HG03108 (cell line): Measurements from ENCODE around the gene PPFIA2.

Source experiments
- ATAC-seq: cut with Tn5 transposase; IDR thresholded peaks from one replicate; pipeline ENCODE4 v1.9.1; 2021; ENCODE audit warnings: moderate library complexity; ENCODE audit not compliant: unreplicated experiment

The PPFIA2 gene

GRCh38 chr12:81365284-81365683 lies 393.9 kb downstream of the PPFIA2 start:
- ATAC-seq: no peak

- no peak for ATAC-seq
Observed at GRCh38 chr12:81360916-81361315, 398.2 kb downstream of the PPFIA2 start.

GRCh38 chr12:81359736-81360135 lies 399.4 kb downstream of the PPFIA2 start:
- ATAC-seq: no peak

- no peak for ATAC-seq
Observed at GRCh38 chr12:81354327-81354932, 404.7 kb downstream of the PPFIA2 start.

GRCh38 chr12:81350309-81350708 lies 408.8 kb downstream of the PPFIA2 start:
- no peak for ATAC-seq

GRCh38 chr12:81347404-81347803 lies 411.7 kb downstream of the PPFIA2 start:
- no peak for ATAC-seq

- no peak for ATAC-seq
Observed at GRCh38 chr12:81340910-81341309, 418.2 kb downstream of the PPFIA2 start.

GRCh38 chr12:81339071-81339470 lies 420.1 kb downstream of the PPFIA2 start:
- no peak for ATAC-seq

GRCh38 chr12:81337886-81338285 lies 421.3 kb downstream of the PPFIA2 start:
- ATAC-seq: no peak

GRCh38 chr12:81333812-81334211 lies 425.3 kb downstream of the PPFIA2 start:
- ATAC-seq: no peak

GRCh38 chr12:81332054-81332453 lies 427.1 kb downstream of the PPFIA2 start:
- ATAC-seq: no peak

GRCh38 chr12:81330480-81330879 lies 428.7 kb downstream of the PPFIA2 start:
- ATAC-seq: no peak

- ATAC-seq: peak; percentile 59
Observed at GRCh38 chr12:81329085-81329484, 430.1 kb downstream of the PPFIA2 start.

- ATAC-seq: no peak
Observed at GRCh38 chr12:81327425-81327824, 431.7 kb downstream of the PPFIA2 start.

- ATAC-seq: no peak
Observed at GRCh38 chr12:81325086-81325485, 434.1 kb downstream of the PPFIA2 start.

- ATAC-seq: no peak
Observed at GRCh38 chr12:81314903-81315531, 444.1 kb downstream of the PPFIA2 start.

GRCh38 chr12:81303935-81304334 lies 455.2 kb downstream of the PPFIA2 start:
- ATAC-seq: no peak

GRCh38 chr12:81300454-81300853 lies 458.7 kb downstream of the PPFIA2 start:
- no peak for ATAC-seq

- ATAC-seq: no peak
Observed at GRCh38 chr12:81297601-81298000, 461.5 kb downstream of the PPFIA2 start.

GRCh38 chr12:81296556-81297305 lies 462.4 kb downstream of the PPFIA2 start:
- no peak for ATAC-seq

GRCh38 chr12:81295251-81295650 lies 463.9 kb downstream of the PPFIA2 start:
- no peak for ATAC-seq
